ENCODE measurements around the gene MLYCD. TPM values are rescaled to one million over a fixed set of nuclear protein-coding genes. Genes with fewer than 3 reads are reported as not detected.

The MLYCD gene
- total RNA-seq, 3 donors from 2014 or later (not counting 1 experiment from before 2014, with no cell fraction given) = 8.5 to 13.2 (median 11.9) TPM

GRCh38 chr16:83967091-83967490 lies 68.2 kb downstream of the MLYCD start:
- DNase-seq (no peak), ATAC-seq (no peak)
- WGBS (ENCODE audit: insufficient coverage) = 91% methylated on average over 2 of the region's 2 CpGs

GRCh38 chr16:83967838-83968305 lies 69.0 kb downstream of the MLYCD start, which contains the start of gene NECAB2:
TSS of gene NECAB2 (plus strand) at chr16:83968244. CDS start at chr16:83968649, 405 bp downstream.
- Mint-ChIP-seq H3K4me1 (peaks cover 0 to 5% of the 10 kb centered on the region in 2 donors), H3K9me3 (no peaks in the 10 kb centered on the region), H3K27ac (no peak within 1 kb of the TSS), H3K36me3 (no peaks in the 10 kb centered on the region), H3K27me3 (ENCODE audit: low read depth in 2 of 2) (peaks cover 0 to 14% of the 10 kb centered on the region in 2 donors), H3K4me3 (peak within 1 kb of the TSS; percentile 43)
- TF ChIP-seq, protein P1, sequence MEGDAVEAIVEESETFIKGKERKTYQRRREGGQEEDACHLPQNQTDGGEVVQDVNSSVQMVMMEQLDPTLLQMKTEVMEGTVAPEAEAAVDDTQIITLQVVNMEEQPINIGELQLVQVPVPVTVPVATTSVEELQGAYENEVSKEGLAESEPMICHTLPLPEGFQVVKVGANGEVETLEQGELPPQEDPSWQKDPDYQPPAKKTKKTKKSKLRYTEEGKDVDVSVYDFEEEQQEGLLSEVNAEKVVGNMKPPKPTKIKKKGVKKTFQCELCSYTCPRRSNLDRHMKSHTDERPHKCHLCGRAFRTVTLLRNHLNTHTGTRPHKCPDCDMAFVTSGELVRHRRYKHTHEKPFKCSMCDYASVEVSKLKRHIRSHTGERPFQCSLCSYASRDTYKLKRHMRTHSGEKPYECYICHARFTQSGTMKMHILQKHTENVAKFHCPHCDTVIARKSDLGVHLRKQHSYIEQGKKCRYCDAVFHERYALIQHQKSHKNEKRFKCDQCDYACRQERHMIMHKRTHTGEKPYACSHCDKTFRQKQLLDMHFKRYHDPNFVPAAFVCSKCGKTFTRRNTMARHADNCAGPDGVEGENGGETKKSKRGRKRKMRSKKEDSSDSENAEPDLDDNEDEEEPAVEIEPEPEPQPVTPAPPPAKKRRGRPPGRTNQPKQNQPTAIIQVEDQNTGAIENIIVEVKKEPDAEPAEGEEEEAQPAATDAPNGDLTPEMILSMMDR (IDR thresholded peaks at IDR 0.05) = no peak
- no peak within 1 kb of the TSS for H3K27ac ChIP-seq (ENCODE audit: low read length)
- H3K9me3 ChIP-seq (ENCODE audit: control insufficient read depth, insufficient read depth, low read length) = no peaks in the 10 kb centered on the region
- H3K4me3 ChIP-seq (ENCODE audit: low read length) = no peak within 1 kb of the TSS
- no peaks in the 10 kb centered on the region for H3K4me1 ChIP-seq (ENCODE audit: control insufficient read depth, insufficient read depth, low read length)
- H3K27me3 ChIP-seq (ENCODE audit: control insufficient read depth, insufficient read depth, low read length) = peaks cover 8% of the 10 kb centered on the region
- DNase-seq (peak in 1 of 2 donors; percentile 15), ATAC-seq (peak in 1 of 3 donors; percentile 54)
- 16% methylated on average over 35 of the region's 35 CpGs for whole genome bisulfite sequencing (ENCODE audit: insufficient coverage)
- H3K36me3 ChIP-seq (ENCODE audit: control insufficient read depth, insufficient read depth, low read length) = no peaks in the 10 kb centered on the region
- intact Hi-C loops (cut with micrococcal nuclease) = no loop called here

More at GRCh38 chr16:83967091-83967490, 68.2 kb downstream of the MLYCD start:
- intact Hi-C loops (cut with micrococcal nuclease) = no loop called here
- peaks cover 0 to 14% of the 10 kb centered on the region in 2 donors for H3K27me3 Mint-ChIP-seq (ENCODE audit: low read depth in 2 of 2)
- no peak overlapping the region for H3K27ac ChIP-seq (ENCODE audit: low read length)
- H3K36me3 ChIP-seq (ENCODE audit: control insufficient read depth, insufficient read depth, low read length) = no peaks in the 10 kb centered on the region
- no peaks in the 10 kb centered on the region for H3K9me3 ChIP-seq (ENCODE audit: control insufficient read depth, insufficient read depth, low read length)
- no peak overlapping the region for H3K4me3 Mint-ChIP-seq
- H3K4me1 Mint-ChIP-seq = peaks cover 0 to 5% of the 10 kb centered on the region in 2 donors
- no peaks in the 10 kb centered on the region for H3K36me3 Mint-ChIP-seq
- TF ChIP-seq, protein P1 (IDR thresholded peaks at IDR 0.05) = no peak
- no peaks in the 10 kb centered on the region for H3K9me3 Mint-ChIP-seq
- peaks cover 8% of the 10 kb centered on the region for H3K27me3 ChIP-seq (ENCODE audit: control insufficient read depth, insufficient read depth, low read length)
- no peaks in the 10 kb centered on the region for H3K4me1 ChIP-seq (ENCODE audit: control insufficient read depth, insufficient read depth, low read length)
- no peak overlapping the region for H3K27ac Mint-ChIP-seq
- H3K4me3 ChIP-seq (ENCODE audit: low read length) = no peak overlapping the region

- no peaks in the 10 kb centered on the region for H3K36me3 Mint-ChIP-seq
- no peaks in the 10 kb centered on the region for H3K9me3 Mint-ChIP-seq
- no peak overlapping the region for H3K27ac Mint-ChIP-seq
- no peaks in the 10 kb centered on the region for H3K36me3 ChIP-seq (ENCODE audit: control insufficient read depth, insufficient read depth, low read length)
- peaks cover 0 to 5% of the 10 kb centered on the region in 2 donors for H3K4me1 Mint-ChIP-seq
- H3K4me3 Mint-ChIP-seq = no peak overlapping the region
- peak in 1 of 3 donors; percentile 40 for ATAC-seq
- intact Hi-C loops (cut with micrococcal nuclease) = no loop called here
- WGBS (ENCODE audit: insufficient coverage) = 2% methylated on average over 87 of the region's 87 CpGs
- peaks cover 0 to 14% of the 10 kb centered on the region in 2 donors for H3K27me3 Mint-ChIP-seq (ENCODE audit: low read depth in 2 of 2)
- TF ChIP-seq, protein P1 (IDR thresholded peaks at IDR 0.05) = no peak
- no peaks in the 10 kb centered on the region for H3K9me3 ChIP-seq (ENCODE audit: control insufficient read depth, insufficient read depth, low read length)
- peaks cover 8% of the 10 kb centered on the region for H3K27me3 ChIP-seq (ENCODE audit: control insufficient read depth, insufficient read depth, low read length)
- DNase-seq = no peak
- H3K27ac ChIP-seq (ENCODE audit: low read length) = no peak overlapping the region
- no peak overlapping the region for H3K4me3 ChIP-seq (ENCODE audit: low read length)
- H3K4me1 ChIP-seq (ENCODE audit: control insufficient read depth, insufficient read depth, low read length) = no peaks in the 10 kb centered on the region
Observed at GRCh38 chr16:83968306-83968851, 69.5 kb downstream of the MLYCD start.
